Measurements from ENCODE around the gene PEPD.

The PEPD gene

GRCh38 chr19:33407716-33408115, 113.9 kb downstream of the PEPD start:
- no peak for DNase-seq (ENCODE audit: low read depth in 2 of 2)

DNA sequence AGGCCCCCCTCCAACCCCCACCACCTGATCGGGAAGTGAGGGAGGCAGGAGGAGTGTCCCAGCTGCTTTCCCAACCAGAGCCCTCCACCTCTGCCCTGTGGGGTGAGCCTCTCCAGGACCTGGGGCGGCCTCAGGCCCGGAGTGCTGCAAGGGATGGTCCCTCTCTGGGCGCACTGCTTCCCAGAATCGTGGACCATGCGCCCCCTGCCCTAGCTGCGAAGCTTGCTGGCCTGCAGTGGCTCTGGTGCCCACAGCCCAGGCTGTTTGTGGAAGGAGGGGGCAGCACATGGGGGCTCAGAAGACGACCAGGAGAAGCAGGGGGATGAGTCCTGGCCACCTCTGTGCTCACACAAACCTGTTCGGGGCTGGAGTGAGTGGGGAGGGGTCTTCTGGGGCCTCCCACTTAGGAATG, 114.4 kb downstream of the PEPD start:
- no peak for DNase-seq (ENCODE audit: low read depth in 2 of 2)

DNA sequence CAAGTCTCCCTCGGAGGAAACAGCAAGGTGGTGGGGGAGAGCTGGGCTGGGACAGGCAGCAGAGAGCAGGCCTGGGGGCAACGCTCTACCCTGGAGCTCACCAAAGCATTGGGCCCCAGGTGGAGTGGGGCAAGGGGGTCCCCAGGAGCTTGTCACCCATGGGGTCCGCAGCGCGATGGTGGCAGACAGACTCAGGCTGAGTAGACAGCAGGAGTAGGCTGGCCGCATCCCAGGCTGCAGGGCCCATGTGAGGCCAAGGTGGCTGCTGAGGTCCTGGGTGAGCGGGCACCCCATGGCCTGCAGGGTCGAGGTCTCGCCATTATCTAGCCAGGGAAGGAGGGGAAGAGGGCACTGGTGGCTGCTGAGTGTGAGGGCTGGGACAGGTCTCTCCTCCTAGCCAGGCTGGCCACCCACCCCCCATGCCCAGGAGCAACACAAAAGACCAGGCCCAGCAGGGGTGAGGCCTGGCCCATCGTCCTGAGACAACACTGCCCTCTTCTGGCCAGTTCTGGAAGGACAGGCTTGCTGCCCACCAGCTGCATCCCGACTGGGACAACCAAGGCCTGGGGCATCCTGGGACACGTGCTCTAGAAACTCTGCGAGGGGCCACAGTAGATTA, 115.0 kb downstream of the PEPD start:
- peak; percentile 44 to 67 for DNase-seq (ENCODE audit: low read depth in 2 of 2)

GRCh38 chr19:33405553-33406461, 115.8 kb downstream of the PEPD start:
- peak in 1 of 2 donors; percentile 4 for DNase-seq (ENCODE audit: low read depth in 2 of 2)

DNA sequence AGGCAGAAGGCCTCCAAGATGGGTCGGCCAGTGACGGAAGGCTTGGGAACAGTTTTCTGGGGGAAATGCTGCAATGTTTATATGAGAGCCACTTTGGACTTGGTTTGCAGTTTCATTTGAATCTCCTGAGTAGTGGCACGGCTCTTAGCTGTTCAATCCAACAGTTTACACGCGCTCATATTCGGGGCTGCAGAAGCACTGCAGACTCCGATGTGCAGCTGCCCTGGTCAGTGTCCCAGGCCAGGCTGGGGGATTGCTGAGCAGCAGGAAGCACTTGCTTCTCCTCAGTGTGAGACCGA, 116.4 kb downstream of the PEPD start:
- DNase-seq (ENCODE audit: low read depth in 2 of 2) = no peak

GRCh38 chr19:33404506-33405253, 116.9 kb downstream of the PEPD start:
- no peak for DNase-seq (ENCODE audit: low read depth in 2 of 2)

GRCh38 chr19:33403973-33404304, 117.7 kb downstream of the PEPD start:
- DNase-seq (ENCODE audit: low read depth in 2 of 2) = no peak

DNA sequence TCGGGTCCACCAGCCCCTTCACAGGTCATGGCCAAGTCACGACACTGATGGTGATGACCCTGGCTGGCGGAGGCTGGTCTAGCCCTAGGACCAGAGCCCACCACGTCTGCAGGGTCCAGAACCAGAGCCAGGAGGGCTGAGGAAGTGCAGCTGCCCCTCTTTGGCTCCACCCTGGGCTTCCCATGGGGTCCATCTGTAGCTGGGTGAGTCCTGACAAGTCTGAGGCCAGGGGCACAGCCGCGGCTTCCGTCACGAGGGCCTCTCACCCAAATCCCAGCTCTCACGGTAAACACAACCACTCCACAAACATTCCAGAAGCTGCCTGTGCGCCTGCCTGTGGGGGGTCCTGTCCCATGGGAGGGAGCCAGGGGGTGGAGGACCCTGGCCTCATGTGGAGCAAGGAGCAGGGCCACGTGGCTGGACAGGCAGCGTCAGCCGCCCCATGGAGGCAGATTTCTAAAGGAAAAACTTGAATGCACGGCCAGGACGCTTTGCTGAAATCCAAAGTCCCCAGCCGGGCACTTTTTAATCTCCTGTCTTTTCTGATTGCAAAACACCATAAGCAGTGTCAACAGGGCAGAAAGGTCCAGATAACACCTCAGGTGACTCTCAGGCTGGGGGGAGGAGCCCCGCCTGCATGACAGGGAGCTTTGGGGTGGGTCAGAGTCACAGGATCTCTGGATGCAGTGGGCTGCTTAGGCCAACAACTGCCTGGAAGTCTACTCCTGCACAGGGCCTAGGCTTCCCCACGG, 118.2 kb downstream of the PEPD start:
- DNase-seq (ENCODE audit: low read depth in 2 of 2) = no peak

- no peak for DNase-seq (ENCODE audit: low read depth in 2 of 2)
These were observed 119.0 kb downstream of the PEPD start for GRCh38 chr19:33402421-33403220.

DNA sequence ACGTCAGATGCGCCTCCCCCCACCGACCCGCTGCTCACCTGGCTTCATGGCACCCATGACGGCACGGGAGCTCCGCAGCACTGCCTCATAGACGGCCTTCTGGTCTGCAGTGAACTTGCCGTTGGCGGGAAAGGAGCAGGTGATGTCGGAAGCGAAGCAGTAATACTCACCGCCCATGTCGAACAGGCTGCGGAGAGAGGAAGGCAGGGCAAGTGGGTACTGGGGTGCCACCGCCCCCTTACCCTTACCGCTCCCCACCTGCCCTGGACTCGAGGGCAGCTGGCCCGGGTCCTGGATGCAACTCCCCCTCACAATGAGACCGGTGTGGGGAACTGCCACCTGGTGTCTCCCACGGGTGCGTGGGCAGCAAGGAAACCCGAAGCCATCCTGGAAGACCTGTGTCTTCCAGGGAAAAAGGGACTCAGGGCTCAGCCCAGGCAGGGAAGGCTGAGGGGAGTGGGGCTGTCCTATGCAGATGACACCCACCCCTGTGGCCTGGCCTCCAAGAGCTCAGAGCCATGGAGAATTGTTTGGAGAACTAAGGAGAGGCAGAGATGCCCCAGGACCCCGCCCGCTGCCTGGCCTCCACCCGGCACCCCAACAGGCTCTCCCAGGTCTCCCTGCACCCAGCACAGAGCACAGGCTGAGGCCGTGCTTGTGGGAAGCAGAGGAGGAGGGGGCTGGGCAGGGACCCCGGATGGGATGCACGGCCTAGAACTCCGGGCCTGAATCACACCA, 119.7 kb downstream of the PEPD start:
- DNase-seq (ENCODE audit: low read depth in 2 of 2) = no peak

DNA sequence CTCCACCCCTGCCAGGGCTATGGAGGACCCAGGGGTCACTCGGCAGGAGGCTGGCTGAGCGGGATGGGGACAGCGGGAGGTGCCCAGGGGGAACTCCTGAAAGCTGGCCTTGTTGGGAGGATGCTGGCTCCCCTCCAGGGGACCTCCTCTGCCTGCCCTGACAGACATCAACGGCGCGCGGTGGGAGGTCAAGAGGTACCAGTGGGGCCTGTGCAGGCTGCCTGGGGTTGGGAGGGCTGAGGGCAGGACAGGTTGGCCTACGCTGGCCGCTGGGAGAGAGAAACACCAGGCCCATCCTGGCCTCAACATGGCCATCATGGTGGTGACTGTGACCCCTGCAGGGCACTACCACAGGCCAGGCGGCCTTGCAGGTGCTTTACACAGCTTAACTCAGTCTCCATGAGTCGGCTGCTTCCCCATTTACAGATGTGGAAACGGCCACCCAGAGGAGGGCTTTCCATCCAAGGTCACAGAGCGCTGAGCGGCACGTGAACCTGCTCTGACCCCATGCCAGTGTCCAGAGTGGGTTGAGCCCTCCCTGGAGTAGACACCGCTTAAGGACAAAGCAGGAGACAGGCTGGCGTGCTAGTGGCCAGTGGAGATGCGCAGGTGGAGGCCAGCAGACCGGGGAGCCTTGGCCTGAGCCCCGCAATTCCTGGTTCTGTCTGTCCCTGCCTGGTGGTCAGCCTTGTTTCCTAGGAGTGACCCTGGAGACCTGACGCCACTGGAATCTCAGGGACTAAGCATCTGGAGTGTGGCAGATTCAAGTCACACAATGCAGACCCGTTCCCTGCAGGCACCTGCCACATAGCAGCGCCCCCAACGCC, 120.5 kb downstream of the PEPD start:
- DNase-seq (ENCODE audit: low read depth in 2 of 2) = no peak

GRCh38 chr19:33399745-33400681, 121.6 kb downstream of the PEPD start:
- DNase-seq (ENCODE audit: low read depth in 2 of 2) = no peak

GRCh38 chr19:33399081-33399744, 122.4 kb downstream of the PEPD start:
- no peak for DNase-seq (ENCODE audit: low read depth in 2 of 2)

DNA sequence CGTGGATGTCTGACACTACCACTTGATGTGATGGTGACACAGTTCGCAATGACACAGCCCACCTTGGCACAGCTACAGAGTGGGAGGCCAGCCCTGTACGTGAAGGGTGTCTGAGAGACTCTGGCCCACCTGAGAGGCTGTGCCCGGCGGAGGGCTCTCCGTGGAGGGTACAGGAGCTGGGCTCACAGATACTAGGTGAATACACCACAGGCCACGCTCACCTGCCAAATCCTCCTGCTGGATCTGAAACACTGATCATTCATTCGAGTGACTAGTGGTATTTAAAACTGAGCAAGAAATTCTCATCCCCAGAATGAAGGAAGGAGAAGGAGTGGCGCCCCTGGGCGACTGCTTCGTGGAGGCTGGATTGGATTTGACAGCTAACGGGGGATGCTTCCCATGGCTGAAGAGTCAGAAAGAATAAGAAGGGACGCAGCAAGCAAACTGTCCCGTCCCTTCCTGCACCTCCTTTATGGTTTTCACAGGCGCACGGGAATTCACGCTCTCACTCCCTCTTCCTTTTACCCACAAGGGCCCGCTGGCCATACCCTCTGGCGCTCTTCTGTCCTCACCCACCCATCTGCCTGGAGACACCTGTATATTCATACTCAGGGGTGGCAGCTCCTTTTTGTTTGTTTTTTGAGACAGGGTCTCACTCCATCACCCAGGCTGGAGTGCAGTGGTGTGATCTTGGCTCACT, 123.1 kb downstream of the PEPD start:
- DNase-seq (ENCODE audit: low read depth in 2 of 2) = no peak

DNA sequence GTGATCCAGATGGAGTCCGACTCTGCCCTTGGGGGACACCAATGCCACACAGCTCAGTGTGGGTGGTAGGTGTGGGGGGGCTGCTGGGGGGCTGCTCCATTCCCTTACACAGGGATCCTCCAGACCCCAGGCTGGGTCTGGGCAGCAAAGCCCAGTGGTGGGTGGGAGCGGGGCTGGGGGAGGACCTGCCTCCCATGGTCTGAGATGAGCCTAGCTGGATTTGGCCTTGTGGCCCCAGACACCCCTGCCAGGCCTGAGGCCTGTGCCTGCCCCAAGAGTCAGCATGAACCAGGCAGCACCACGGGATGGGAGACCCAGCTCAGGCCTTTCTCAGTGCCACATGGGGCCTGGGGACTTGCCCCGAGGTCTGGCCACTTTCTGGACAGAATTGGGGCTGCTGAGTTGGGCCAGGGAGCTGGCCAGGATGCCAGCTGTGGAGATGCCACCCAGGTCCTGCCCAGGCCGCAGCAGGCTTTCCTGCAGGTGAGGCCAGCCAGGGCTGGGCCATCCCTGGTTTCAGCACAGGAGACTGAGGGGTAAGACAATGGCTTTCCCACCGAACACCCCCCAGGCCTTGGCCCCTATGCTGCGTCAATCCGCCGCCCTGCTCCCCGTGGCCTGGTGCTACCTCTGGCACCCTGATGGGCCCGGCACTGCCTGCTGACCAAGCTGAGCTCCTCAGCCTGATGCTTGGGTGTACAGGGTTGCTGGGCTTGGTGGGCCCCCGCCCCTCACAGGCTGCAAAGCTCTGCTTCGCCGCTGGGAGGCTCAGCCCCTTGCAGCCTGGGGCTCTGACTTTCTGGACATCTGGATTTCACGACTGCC, 123.8 kb downstream of the PEPD start:
- no peak for DNase-seq (ENCODE audit: low read depth in 2 of 2)

DNA sequence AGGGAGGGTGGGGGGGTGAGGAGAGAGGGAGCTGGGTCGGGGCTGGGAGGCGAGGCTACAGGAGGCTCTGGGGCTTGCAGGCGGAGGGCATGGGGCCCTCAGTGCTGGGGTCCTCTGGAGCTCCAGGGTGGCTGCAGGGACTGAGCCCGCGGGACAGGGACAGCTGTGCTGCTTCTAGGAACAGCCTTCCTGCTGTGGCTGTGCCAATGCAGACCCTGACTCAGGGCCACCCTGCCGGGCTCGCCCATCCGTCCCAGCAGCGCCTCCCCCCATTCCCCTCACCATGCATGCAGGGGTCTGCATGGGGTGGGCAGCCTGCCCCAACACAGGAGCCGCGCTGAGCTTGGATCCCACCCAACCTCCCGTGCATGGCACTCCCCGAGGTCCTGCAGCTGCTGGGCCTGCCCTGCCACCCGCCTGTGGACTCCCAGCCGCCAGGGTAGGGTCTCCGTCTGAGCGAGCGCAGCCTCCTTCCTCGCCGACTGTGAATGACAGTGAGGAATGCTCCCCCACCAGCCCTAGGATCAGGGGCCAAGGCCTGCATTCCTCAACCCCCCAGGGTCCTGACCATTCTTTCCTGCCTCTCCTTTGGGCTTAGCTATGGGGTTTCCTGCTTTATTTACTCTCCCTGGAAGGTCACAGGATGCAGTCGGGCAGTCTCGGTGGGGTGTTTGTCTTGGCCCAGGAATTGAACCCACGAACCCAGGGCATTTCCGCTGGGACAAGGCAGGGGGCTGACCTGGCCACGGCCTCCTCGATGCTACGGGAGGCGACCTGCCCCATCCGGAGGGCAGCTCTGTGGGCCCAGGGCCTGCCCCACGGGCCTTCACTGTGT, 124.7 kb downstream of the PEPD start:
- DNase-seq (ENCODE audit: low read depth in 2 of 2) = no peak

Measured in stimulated activated CD4-positive, alpha-beta T cell treated with anti-CD3 and anti-CD28 coated beads, Interleukin-15, amount 100 ng/mL, for 48 hours (primary cell).